Heart left ventricle (tissue), 16 donors: ENCODE measurements around the gene PATE1. TPM values are rescaled to one million over a fixed set of nuclear protein-coding genes. Genes with fewer than 3 reads are reported as not detected.
"Not testable (repeated sequence)": the region's sequence is repeated elsewhere in the genome, so short reads cannot be mapped to it uniquely, and the experiment has no call there.

ENCODE experiments used
- ATAC-seq, 4 donors: fragments of 200-7000 bp; cut with Tn5 transposase; one replicate each; pipeline ENCODE4 v1.9.1; 2020 to 2022; ENCODE audit warnings: moderate library complexity in 4 of 4, mild to moderate bottlenecking in 3 of 4, moderate number of reproducible peaks in 1 of 4
- DNase-seq, 5 donors: peaks; one replicate each; pipeline ENCODE4 v3.0.0-alpha.2; 2020
- H3K27ac ChIP-seq, 12 donors: fragments of 200-600 bp; sonication (generic) in 4 of 12; one replicate each; pipeline versions ENCODE4 v1.5.0 to v1.8.0; 2016 to 2022; ENCODE audit warnings: mild to moderate bottlenecking in 2 of 12
- H3K27me3 ChIP-seq, 9 donors: fragments of 200-600 bp; sonication (generic) in 2 of 9; one replicate each; pipeline versions ENCODE4 v1.5.1 to v1.8.0; 2016 to 2022; ENCODE audit warnings: mild to moderate bottlenecking in 3 of 9
- H3K36me3 ChIP-seq, 9 donors: fragments of 200-600 bp; sonication (generic) in 2 of 9; one replicate each; pipeline versions ENCODE4 v1.5.0 to v1.8.0; 2018 to 2022; ENCODE audit warnings: mild to moderate bottlenecking in 2 of 9
- H3K4me1 ChIP-seq, 12 donors: fragments of 200-600 bp; sonication (generic) in 4 of 12; one replicate each; pipeline versions ENCODE4 v1.5.0 to v1.8.0; 2016 to 2022; ENCODE audit warnings: mild to moderate bottlenecking in 3 of 12
- H3K4me3 ChIP-seq, 12 donors: fragments of 200-600 bp; sonication (generic) in 4 of 12; one replicate each; pipeline versions ENCODE4 v1.5.0 to v1.8.0; 2017 to 2022; ENCODE audit warnings: mild to moderate bottlenecking in 9 of 12, moderate library complexity in 4 of 12
- H3K9me3 ChIP-seq, 12 donors: fragments of 200-600 bp; sonication (generic) in 4 of 12; one replicate each; pipeline versions ENCODE4 v1.5.0 to v1.8.0; 2016 to 2022; ENCODE audit warnings: mild to moderate bottlenecking in 1 of 12
- CTCF ChIP-seq, 12 donors: fragments of 200-600 bp; sonication (generic) in 4 of 12; IDR thresholded peaks; one replicate each; pipeline versions ENCODE4 v1.5.0 to v1.8.0; 2018 to 2022; ENCODE audit warnings: antibody characterized with exemption in 12 of 12, mild to moderate bottlenecking in 5 of 12
- POLR2A ChIP-seq, 2 donors: fragments of 450-650 bp; IDR thresholded peaks; one replicate each; pipeline ENCODE4 v1.6.1; 2017; ENCODE audit warnings: antibody characterized with exemption in 2 of 2, mild to moderate bottlenecking in 2 of 2, moderate library complexity in 2 of 2
- WGBS, 4 donors: extraction: QIAGEN DNeasy Blood & Tissue Kit in 2 of 4; methylation state at CpG; one replicate each; pipeline versions ENCODE4 v1.1.5 to v1.1.7; 2013 to 2018; 5-methylcytosine and 5-hydroxymethylcytosine counted together
- intact Hi-C, 10 donors: fragments of 100-400 bp; cut with DNase I; formaldehyde crosslinking; loops; one replicate each; pipeline versions ENCODE4 v1.11.1 to v1.14.2; 2022
- long read RNA-seq, 3 donors: library from polyadenylated mRNA; unstranded; transcript quantifications; one replicate each; pipeline ENCODE4 v2.0.0, GENCODE V29; 2020 to 2021
- polyA plus RNA-seq, 2 donors: library from polyadenylated mRNA; stranded (reverse); fragments of 200-250 nt; gene quantifications; one replicate each; pipeline ENCODE4 v1.2.3, GENCODE V29; 2013
- total RNA-seq, 9 donors: library from RNA; depleted of rRNA in 2 of 9; stranded (reverse); fragments of >200 nt in 2 of 9; fragmentation: NEBNext Ultra II Directional in 3 of 9; extraction: Animal tissue kit (Norgen Biotek cat#: 25700) in 3 of 9; gene quantifications; one replicate each; pipeline versions ENCODE4 v1.1.0 to v1.2.4, GENCODE V29; 2016 to 2023
- donor health status: ischemic (EF 13 %, LVEDD 7.1; RV severe dilation, severe dysfunction).
- donor health status: healthy with polysubstance abuse.
- donor health status: DM: no; HTN: yes; CAD: no.
- donor health status: DM: no; HTN: no; CAD: no.
- donor health status: ischemic (EF 25% LVEDD 6.9; RV normal size, moderate dysfunction).
- donor health status: ischemic (EF 25% LVEDD 5.7; RV mildly dilated, moderate dysfunction).
- donor health status: healthy.
- donor health status: DM: yes; HTN: yes; CAD: no.
- donor health status: ischemic (EF 35%, LVEDD 5.7; RV mildly dilated, moderate dysfunction).
- donor health status: nonischemic (EF 11% LVEDD 7.7; RV severe dilation, severe dysfunction).
- donor health status: DM: yes; HTN: yes; CAD: no.
- donor health status: PGD.
- donor health status: ischemic (EF 29% LVEDD 5.4; RV normal size, mild dysfunction).
- donor health status: nonischemic (EF 23%, LVEDD 6.1; RV moderate dilation, normal function).

Gene PATE1
- total RNA-seq (not detected), polyA plus RNA-seq (not detected)
- long read RNA-seq, donor 1, result 0 reads
- long read RNA-seq, donor 2, result 0 reads
- long read RNA-seq, donor 3, result 0 reads

- no peaks in the 10 kb centered on the region for H3K4me1 ChIP-seq
- H3K27ac ChIP-seq, result no peak within 1 kb of the TSS
- ATAC-seq, result no peak
- H3K4me3 ChIP-seq, result no peak within 1 kb of the TSS
- no peaks in the 10 kb centered on the region for H3K9me3 ChIP-seq
- H3K27me3 ChIP-seq, result peaks cover 0 to 9% (median 0%) of the 10 kb centered on the region in 9 donors
- no peak for DNase-seq
- no peaks in the 10 kb centered on the region for H3K36me3 ChIP-seq
- TF ChIP-seq CTCF (IDR thresholded peaks at IDR 0.05) (no peak), POLR2A (IDR thresholded peaks at IDR 0.05) (no peak)
- 61 to 90% (median 74%) methylated on average over 3 of the region's 3 CpGs for WGBS, 4 donors
- intact Hi-C loops, result no loop called here
These were observed at the start of gene PATE1 for GRCh38 chr11:125745979-125746378. PATE1 (plus strand) TSS chr11:125746279; CDS start chr11:125746305, 26 bp downstream.

GRCh38 chr11:125701018-125701610, 45.0 kb upstream of the PATE1 start:
- 49 to 65% (median 58%) methylated on average over 6 of the region's 6 CpGs for WGBS, 4 donors

GRCh38 chr11:125701858-125702621, 44.0 kb upstream of the PATE1 start:
- H3K27ac ChIP-seq, result no peak overlapping the region
- WGBS, 4 donors, result 32 to 41% (median 37%) methylated on average over 5 to 6 of the region's 6 CpGs
- no peak for TF ChIP-seq POLR2A (IDR thresholded peaks at IDR 0.05)
- no peak for TF ChIP-seq CTCF (IDR thresholded peaks at IDR 0.05)
- H3K4me1 ChIP-seq, result no peaks in the 10 kb centered on the region
- no peaks in the 10 kb centered on the region for H3K27me3 ChIP-seq
- no peaks in the 10 kb centered on the region for H3K9me3 ChIP-seq
- no peak overlapping the region for H3K4me3 ChIP-seq
- no peaks in the 10 kb centered on the region for H3K36me3 ChIP-seq
- ATAC-seq (no peak), DNase-seq (no peak)
- intact Hi-C loops, result no loop called here

More at GRCh38 chr11:125701018-125701610, 45.0 kb upstream of the PATE1 start:
- ATAC-seq (no peak), DNase-seq (no peak)
- H3K4me3 ChIP-seq, result no peak overlapping the region
- H3K27me3 ChIP-seq, result no peaks in the 10 kb centered on the region
- no peaks in the 10 kb centered on the region for H3K4me1 ChIP-seq
- H3K36me3 ChIP-seq, result no peaks in the 10 kb centered on the region
- no peak overlapping the region for H3K27ac ChIP-seq
- peaks cover 0 to under 1% (median 0%) of the 10 kb centered on the region in 12 donors for H3K9me3 ChIP-seq
- intact Hi-C loops, result no loop called here
- TF ChIP-seq POLR2A (IDR thresholded peaks at IDR 0.05) (no peak), CTCF (IDR thresholded peaks at IDR 0.05) (no peak)

- 70 to 95% (median 92%) methylated on average over 4 to 24 of the region's 24 CpGs for WGBS, 4 donors
- H3K27me3 ChIP-seq, H3K9me3 ChIP-seq, intact Hi-C loops, H3K27ac ChIP-seq, H3K4me3 ChIP-seq, ATAC-seq, H3K36me3 ChIP-seq, H3K4me1 ChIP-seq, DNase-seq: not testable (repeated sequence)
These were observed 41.4 kb upstream of the PATE1 start for GRCh38 chr11:125704686-125705085.
